Fibroblast of lung (primary cell): ENCODE results near the gene FBXL17. TPM values are rescaled to one million over a fixed set of nuclear protein-coding genes. Genes with fewer than 3 reads are reported as not detected.

ENCODE experiments used
- DNase-seq, 2 donors: peaks; one replicate each; pipeline versions ENCODE4 v3.0.0 to v3.0.0-alpha.2; 2010; ENCODE audit warnings: low read depth in 2 of 2
- H2AFZ ChIP-seq: 2 replicates; pipeline ENCODE4 v1.5.1; 2012; ENCODE audit warnings: low read length, control low read depth, inconsistent platforms
- H3K27ac ChIP-seq: 2 replicates; pipeline ENCODE4 v1.5.1; 2011; ENCODE audit warnings: low read length, control low read depth; ENCODE audit not compliant: insufficient read depth
- H3K27me3 ChIP-seq: 2 replicates; pipeline ENCODE4 v1.5.1; 2011; ENCODE audit warnings: mild to moderate bottlenecking, low read length; ENCODE audit not compliant: control insufficient read depth, insufficient read depth
- H3K36me3 ChIP-seq: 2 replicates; pipeline ENCODE4 v1.5.1; 2011; ENCODE audit warnings: low read length; ENCODE audit not compliant: control insufficient read depth, insufficient read depth
- H3K4me1 ChIP-seq: 2 replicates; pipeline ENCODE4 v1.5.1; 2011; ENCODE audit warnings: low read length; ENCODE audit not compliant: control insufficient read depth, insufficient read depth; ENCODE audit errors: extremely low read depth
- H3K4me2 ChIP-seq: 2 replicates; pipeline ENCODE4 v1.5.1; 2011; ENCODE audit warnings: low read length, control low read depth; ENCODE audit not compliant: insufficient read depth; ENCODE audit errors: extremely low read depth
- H3K4me3 ChIP-seq, 4 experiments: fragments of 200-600 bp in 1 of 4; sonication (generic) in 1 of 4; replicated peaks in 1 of 4; 2 replicates each; pipeline ENCODE4 v1.5.1; 2011 to 2016; ENCODE audit warnings: low read length in 4 of 4, low read depth in 3 of 4, mild to moderate bottlenecking in 3 of 4, control low read depth in 2 of 4, inconsistent platforms in 1 of 4, mixed read lengths in 1 of 4; ENCODE audit not compliant: insufficient read depth in 1 of 4; ENCODE audit errors: control extremely low read depth in 1 of 4
- H3K79me2 ChIP-seq: 2 replicates; pipeline ENCODE4 v1.5.1; 2012; ENCODE audit warnings: mild to moderate bottlenecking, low read length, inconsistent platforms; ENCODE audit not compliant: control insufficient read depth, insufficient read depth
- H3K9ac ChIP-seq: 2 replicates; pipeline ENCODE4 v1.5.1; 2011; ENCODE audit warnings: mild to moderate bottlenecking, low read length, control low read depth; ENCODE audit not compliant: insufficient read depth
- H3K9me3 ChIP-seq: 2 replicates; pipeline ENCODE4 v1.5.1; 2012; ENCODE audit warnings: low read depth, low read length; ENCODE audit not compliant: control insufficient read depth, insufficient read depth
- H4K20me1 ChIP-seq: 2 replicates; pipeline ENCODE4 v1.5.1; 2011; ENCODE audit warnings: low read length; ENCODE audit not compliant: control insufficient read depth, insufficient read depth; ENCODE audit errors: extremely low read depth
- CTCF ChIP-seq, 2 donors: IDR thresholded peaks in 1 of 2; conservative IDR thresholded peaks in 1 of 2; 1 replicate in 1 of 2; 2 replicates in 1 of 2; pipeline ENCODE4 v1.5.1; 2011 to 2012; ENCODE audit warnings: low read length in 2 of 2, control low read depth in 1 of 2, inconsistent platforms in 1 of 2, low read depth in 1 of 2, mild to moderate bottlenecking in 1 of 2
- EZH2 ChIP-seq: IDR thresholded peaks from 2 replicates; pipeline ENCODE4 v1.5.1; 2012; ENCODE audit warnings: low read length, control low read depth, mild to moderate bottlenecking; ENCODE audit errors: missing control alignments
- polyA plus RNA-seq, 2 donors: library from polyadenylated mRNA; depleted of rRNA in 1 of 2; stranded (reverse) in 1 of 2; unstranded in 1 of 2; fragments of >200 nt; gene quantifications; 2 replicates each; pipeline ENCODE4 v1.2.1, GENCODE V29; 2011 to 2012; ENCODE audit warnings: missing spikeins in 1 of 2
- total RNA-seq: library from RNA; depleted of rRNA; stranded (reverse); fragments of >200 nt; gene quantifications from 2 replicates; pipeline ENCODE4 v1.2.1, GENCODE V29; 2014

Gene FBXL17
- total and polyA plus RNA-seq, 2 donors (not counting 1 experiment from before 2014, with no cell fraction given) = 7.1 to 8.3 TPM

- peak overlapping the region; percentile 53 for H3K27ac ChIP-seq
These were observed 413.5 kb downstream of the FBXL17 start for GRCh38 chr5:107968406-107968843.

GRCh38 chr5:107966201-107966600 is 415.7 kb downstream of the FBXL17 start:
- no peaks in the 10 kb centered on the region for H3K79me2 ChIP-seq
- no peak overlapping the region for H3K4me2 ChIP-seq
- peaks cover 4% of the 10 kb centered on the region for H3K4me1 ChIP-seq
- no peaks in the 10 kb centered on the region for H3K9me3 ChIP-seq
- H3K27me3 ChIP-seq = no peaks in the 10 kb centered on the region
- no peak overlapping the region for H3K4me3 ChIP-seq
- no peak for DNase-seq
- H3K9ac ChIP-seq = no peak overlapping the region
- no peak overlapping the region for H3K27ac ChIP-seq
- H4K20me1 ChIP-seq = no peaks in the 10 kb centered on the region
- no peak overlapping the region for H2AFZ ChIP-seq
- TF ChIP-seq EZH2 (no peak), CTCF (conservative IDR thresholded peaks at IDR 0.05 in 1 of 2, IDR thresholded peaks at IDR 0.05 in 1 of 2; ENCODE audit: low read depth in 1 of 2, low read length in 2 of 2) (no peak)
- no peaks in the 10 kb centered on the region for H3K36me3 ChIP-seq

More at GRCh38 chr5:107968406-107968843, 413.5 kb downstream of the FBXL17 start:
- H3K9me3 ChIP-seq = no peaks in the 10 kb centered on the region
- DNase-seq = peak; percentile 17 to 38
- no peaks in the 10 kb centered on the region for H4K20me1 ChIP-seq
- H3K4me2 ChIP-seq = peak overlapping the region; percentile 42
- H3K4me3 ChIP-seq = no peak overlapping the region
- H3K36me3 ChIP-seq = no peaks in the 10 kb centered on the region
- no peaks in the 10 kb centered on the region for H3K27me3 ChIP-seq
- H3K79me2 ChIP-seq = no peaks in the 10 kb centered on the region
- no peak overlapping the region for H2AFZ ChIP-seq
- H3K9ac ChIP-seq = no peak overlapping the region
- TF ChIP-seq CTCF (conservative IDR thresholded peaks at IDR 0.05 in 1 of 2, IDR thresholded peaks at IDR 0.05 in 1 of 2; ENCODE audit: low read depth in 1 of 2, low read length in 2 of 2) = no peak
- no peak for TF ChIP-seq EZH2
- peaks cover 4% of the 10 kb centered on the region for H3K4me1 ChIP-seq

GRCh38 chr5:107964722-107965121 is 417.2 kb downstream of the FBXL17 start:
- peaks cover 4% of the 10 kb centered on the region for H3K4me1 ChIP-seq
- no peaks in the 10 kb centered on the region for H3K9me3 ChIP-seq
- H3K9ac ChIP-seq = no peak overlapping the region

More at GRCh38 chr5:107964722-107965121, 417.2 kb downstream of the FBXL17 start:
- TF ChIP-seq CTCF (conservative IDR thresholded peaks at IDR 0.05 in 1 of 2, IDR thresholded peaks at IDR 0.05 in 1 of 2; ENCODE audit: low read depth in 1 of 2, low read length in 2 of 2) = no peak
- TF ChIP-seq EZH2 = no peak
- DNase-seq = no peak
- no peak overlapping the region for H3K4me2 ChIP-seq
- H3K4me3 ChIP-seq = no peak overlapping the region
- no peaks in the 10 kb centered on the region for H4K20me1 ChIP-seq
- H3K27me3 ChIP-seq = no peaks in the 10 kb centered on the region
- H3K27ac ChIP-seq = no peak overlapping the region
- no peak overlapping the region for H2AFZ ChIP-seq
- no peaks in the 10 kb centered on the region for H3K79me2 ChIP-seq
- H3K36me3 ChIP-seq = no peaks in the 10 kb centered on the region
